Iris pigment epithelial cell (primary cell): ENCODE measurements around the gene MAGEB3.

Experiments
- DNase-seq: peaks from one replicate; pipeline ENCODE4 v3.0.0-alpha.2; 2011; ENCODE audit warnings: low read depth

MAGEB3 gene

DNA sequence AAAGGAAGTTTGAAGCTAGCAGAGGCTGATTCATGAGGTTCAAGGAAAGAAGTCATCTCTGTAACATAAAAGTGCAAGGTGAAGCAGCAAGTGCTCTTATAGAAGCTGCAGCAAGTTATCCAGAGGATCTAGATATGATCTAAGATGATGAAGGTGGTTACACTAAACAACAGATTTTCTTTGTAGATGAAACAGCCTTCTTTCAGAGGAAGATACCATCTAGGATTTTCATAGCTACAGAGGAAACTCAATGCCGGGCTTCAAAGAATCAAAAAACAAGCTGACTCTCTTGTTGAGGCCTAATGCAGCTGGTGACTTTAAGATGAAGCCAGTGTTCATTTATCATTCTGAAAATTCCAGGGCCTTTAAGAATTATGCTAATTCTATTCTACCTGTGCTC lies 50.0 kb downstream of the MAGEB3 start:
- DNase-seq, result no peak

DNA sequence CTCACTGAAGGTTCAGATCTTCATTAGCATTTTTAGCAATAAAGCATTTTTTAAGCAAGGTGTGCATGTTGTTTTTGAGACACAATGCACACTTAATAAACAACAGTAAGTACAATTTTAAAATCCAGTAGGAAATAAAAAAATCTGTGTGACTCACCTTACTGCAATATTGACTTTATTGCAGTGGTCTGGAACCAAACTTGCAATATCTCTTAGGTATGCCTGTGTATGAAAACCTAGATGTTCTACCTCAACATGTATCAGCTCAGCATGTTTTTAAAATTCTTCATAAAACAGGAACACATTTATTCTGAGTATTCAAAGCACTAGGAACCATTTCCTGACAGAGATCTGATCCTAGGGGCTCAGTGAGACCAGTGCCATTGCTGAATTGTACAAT lies 52.1 kb downstream of the MAGEB3 start:
- DNase-seq, result peak; percentile 11

DNA sequence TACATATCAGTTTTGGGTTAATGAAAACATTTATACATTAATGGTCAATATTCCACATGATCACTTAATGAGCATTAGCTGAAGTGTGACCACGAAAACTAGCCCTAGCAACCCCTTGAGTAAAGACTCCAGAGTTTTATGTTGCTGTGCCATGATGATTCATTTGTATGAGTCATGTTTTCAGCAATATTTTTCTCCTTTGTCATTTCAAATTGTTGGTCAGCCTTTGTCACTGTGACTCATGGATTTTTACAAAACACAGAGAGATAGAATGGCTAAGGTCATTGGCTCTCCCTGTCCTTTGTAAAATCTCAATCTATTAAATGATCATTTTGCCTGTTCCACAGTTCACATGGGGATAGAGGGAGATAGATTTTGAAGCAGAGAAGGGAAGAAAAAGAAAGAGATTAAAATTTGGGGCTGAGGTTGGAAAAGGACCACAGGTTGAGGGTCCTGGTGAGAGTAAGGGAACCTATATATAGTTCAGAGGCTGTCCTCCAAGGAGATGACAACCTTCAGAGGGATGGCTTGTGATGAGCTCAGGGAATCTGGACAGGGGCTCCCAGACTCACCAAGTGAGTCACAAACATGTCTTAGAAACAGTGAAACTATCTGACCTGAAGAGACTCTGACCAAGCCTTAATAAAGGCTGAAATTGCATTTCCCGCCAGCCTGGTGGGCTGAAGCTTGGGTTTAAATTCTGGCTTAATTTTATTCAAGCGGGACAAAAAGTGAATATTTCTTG lies 53.2 kb downstream of the MAGEB3 start:
- DNase-seq, result peak; percentile 87
